ENCODE data around the gene KRTAP13-2.

GRCh38 chr21:30326390-30326789 is 45.7 kb downstream of the KRTAP13-2 start:
- TF ChIP-seq CTCF (IDR thresholded peaks at IDR 0.05) (no peak), ZFX (IDR thresholded peaks at IDR 0.05; ENCODE audit: borderline replicate concordance) (no peak)
